A673 (cell line): Measurements from ENCODE around the gene PHKG1.

ENCODE experiments used
- EZH2 ChIP-seq: fragments of 200-600 bp; sonication (generic); IDR thresholded peaks from 2 replicates; pipeline ENCODE4 v1.6.1; 2017; ENCODE audit warnings: borderline replicate concordance, low read depth, mild to moderate bottlenecking, mixed read lengths, antibody characterized with exemption, low read length; ENCODE audit not compliant: poor library complexity, severe bottlenecking
- TF ChIP-seq, protein P1 (sequence below): fragments of 300-800, 200-600 bp; sonication (generic); conservative IDR thresholded peaks from 2 replicates; pipeline ENCODE4 v1.5.1; 2017; ENCODE audit warnings: low read depth, mild to moderate bottlenecking, antibody characterized with exemption, low read length, moderate library complexity, mixed read lengths

- TF ChIP-seq, protein P1, sequence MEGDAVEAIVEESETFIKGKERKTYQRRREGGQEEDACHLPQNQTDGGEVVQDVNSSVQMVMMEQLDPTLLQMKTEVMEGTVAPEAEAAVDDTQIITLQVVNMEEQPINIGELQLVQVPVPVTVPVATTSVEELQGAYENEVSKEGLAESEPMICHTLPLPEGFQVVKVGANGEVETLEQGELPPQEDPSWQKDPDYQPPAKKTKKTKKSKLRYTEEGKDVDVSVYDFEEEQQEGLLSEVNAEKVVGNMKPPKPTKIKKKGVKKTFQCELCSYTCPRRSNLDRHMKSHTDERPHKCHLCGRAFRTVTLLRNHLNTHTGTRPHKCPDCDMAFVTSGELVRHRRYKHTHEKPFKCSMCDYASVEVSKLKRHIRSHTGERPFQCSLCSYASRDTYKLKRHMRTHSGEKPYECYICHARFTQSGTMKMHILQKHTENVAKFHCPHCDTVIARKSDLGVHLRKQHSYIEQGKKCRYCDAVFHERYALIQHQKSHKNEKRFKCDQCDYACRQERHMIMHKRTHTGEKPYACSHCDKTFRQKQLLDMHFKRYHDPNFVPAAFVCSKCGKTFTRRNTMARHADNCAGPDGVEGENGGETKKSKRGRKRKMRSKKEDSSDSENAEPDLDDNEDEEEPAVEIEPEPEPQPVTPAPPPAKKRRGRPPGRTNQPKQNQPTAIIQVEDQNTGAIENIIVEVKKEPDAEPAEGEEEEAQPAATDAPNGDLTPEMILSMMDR, result peak; percentile 42
- TF ChIP-seq EZH2, result no peak
These were observed 13.1 kb downstream of the PHKG1 start for GRCh38 chr7:56079450-56080185.
